ENCODE measurements around the gene PSD4. TPM values are rescaled to one million over a fixed set of nuclear protein-coding genes. Genes with fewer than 3 reads are reported as not detected.

Gene PSD4
- polyA plus RNA-seq, 4 donors: 24.7 to 39.2 (median 32.7) TPM

GRCh38 chr2:113197347-113198047, 23.7 kb downstream of the PSD4 start:
- H3K4me3 ChIP-seq (ENCODE audit: low read depth in 1 of 3, low read length in 3 of 3): no peak overlapping the region
- no peaks in the 10 kb centered on the region for H3K27me3 ChIP-seq (ENCODE audit: control insufficient read depth in 3 of 3, insufficient read depth in 3 of 3, low read length in 3 of 3)
- WGBS, 3 donors: 89 to 92% (median 91%) methylated on average over 15 to 17 of the region's 17 CpGs
- no peaks in the 10 kb centered on the region for H3K9me3 ChIP-seq (ENCODE audit: control insufficient read depth in 2 of 2, insufficient read depth in 1 of 2, low read depth in 1 of 2, low read length in 1 of 2)
- H3K27ac ChIP-seq (ENCODE audit: low read depth in 1 of 3, low read length in 2 of 3): peak overlapping the region in 1 of 3 donors; percentile 94
- peaks cover 5 to 61% (median 5%) of the 10 kb centered on the region in 3 donors for H3K36me3 ChIP-seq (ENCODE audit: control insufficient read depth in 3 of 3, insufficient read depth in 2 of 3, low read depth in 1 of 3, low read length in 3 of 3)
- DNase-seq (no peak), FAIRE-seq (no peak)
- H3K4me1 ChIP-seq (ENCODE audit: control insufficient read depth in 3 of 3, insufficient read depth in 2 of 3, low read depth in 1 of 3, low read length in 2 of 3): peaks cover 0 to 18% (median 0%) of the 10 kb centered on the region in 3 donors

GRCh38 chr2:113198048-113198789, 24.4 kb downstream of the PSD4 start:
- Histone ChIP-seq H3K9me3 (ENCODE audit: control insufficient read depth in 2 of 2, insufficient read depth in 1 of 2, low read depth in 1 of 2, low read length in 1 of 2) (no peaks in the 10 kb centered on the region), H3K4me3 (ENCODE audit: low read depth in 1 of 3, low read length in 3 of 3) (peak overlapping the region in 2 of 3 donors; percentile 56 to 59), H3K27ac (ENCODE audit: low read depth in 1 of 3, low read length in 2 of 3) (peak overlapping the region; percentile 92 to 95 (median 94)), H3K36me3 (ENCODE audit: control insufficient read depth in 3 of 3, insufficient read depth in 2 of 3, low read depth in 1 of 3, low read length in 3 of 3) (peaks cover 5 to 60% (median 5%) of the 10 kb centered on the region in 3 donors), H3K27me3 (ENCODE audit: control insufficient read depth in 3 of 3, insufficient read depth in 3 of 3, low read length in 3 of 3) (no peaks in the 10 kb centered on the region), H3K4me1 (ENCODE audit: control insufficient read depth in 3 of 3, insufficient read depth in 2 of 3, low read depth in 1 of 3, low read length in 2 of 3) (peaks cover 0 to 18% (median 0%) of the 10 kb centered on the region in 3 donors)
- FAIRE-seq: no peak
- no peak for DNase-seq
- 38 to 58% (median 50%) methylated on average over 31 to 32 of the region's 32 CpGs for WGBS, 3 donors

- H3K36me3 ChIP-seq (ENCODE audit: control insufficient read depth in 3 of 3, insufficient read depth in 2 of 3, low read depth in 1 of 3, low read length in 3 of 3): peaks cover 5 to 56% (median 5%) of the 10 kb centered on the region in 3 donors
- peak overlapping the region; percentile 92 to 95 (median 94) for H3K27ac ChIP-seq (ENCODE audit: low read depth in 1 of 3, low read length in 2 of 3)
- WGBS, 3 donors: 8 to 16% (median 14%) methylated on average over 30 to 79 of the region's 79 CpGs
- peak; percentile 83 to 95 for DNase-seq
- H3K4me3 ChIP-seq (ENCODE audit: low read depth in 1 of 3, low read length in 3 of 3): peak overlapping the region; percentile 26 to 59 (median 56)
- H3K27me3 ChIP-seq (ENCODE audit: control insufficient read depth in 3 of 3, insufficient read depth in 3 of 3, low read length in 3 of 3): no peaks in the 10 kb centered on the region
- H3K9me3 ChIP-seq (ENCODE audit: control insufficient read depth in 2 of 2, insufficient read depth in 1 of 2, low read depth in 1 of 2, low read length in 1 of 2): no peaks in the 10 kb centered on the region
- peaks cover 0 to 18% (median 0%) of the 10 kb centered on the region in 3 donors for H3K4me1 ChIP-seq (ENCODE audit: control insufficient read depth in 3 of 3, insufficient read depth in 2 of 3, low read depth in 1 of 3, low read length in 2 of 3)
- no peak for FAIRE-seq
These were observed 25.2 kb downstream of the PSD4 start for GRCh38 chr2:113198790-113199612.

GRCh38 chr2:113200236-113200635, 26.5 kb downstream of the PSD4 start:
- Histone ChIP-seq H3K27me3 (ENCODE audit: control insufficient read depth in 3 of 3, insufficient read depth in 3 of 3, low read length in 3 of 3) (no peaks in the 10 kb centered on the region), H3K9me3 (ENCODE audit: control insufficient read depth in 2 of 2, insufficient read depth in 1 of 2, low read depth in 1 of 2, low read length in 1 of 2) (no peaks in the 10 kb centered on the region), H3K36me3 (ENCODE audit: control insufficient read depth in 3 of 3, insufficient read depth in 2 of 3, low read depth in 1 of 3, low read length in 3 of 3) (peaks cover 0 to 60% (median 5%) of the 10 kb centered on the region in 3 donors), H3K4me3 (ENCODE audit: low read depth in 1 of 3, low read length in 3 of 3) (peak overlapping the region in 1 of 3 donors; percentile 19), H3K27ac (ENCODE audit: low read depth in 1 of 3, low read length in 2 of 3) (no peak overlapping the region), H3K4me1 (ENCODE audit: control insufficient read depth in 3 of 3, insufficient read depth in 2 of 3, low read depth in 1 of 3, low read length in 2 of 3) (peaks cover 0 to 18% (median 0%) of the 10 kb centered on the region in 3 donors)
- 72 to 86% (median 81%) methylated on average over 4 of the region's 4 CpGs for WGBS, 3 donors
- FAIRE-seq (no peak), DNase-seq (no peak)

GRCh38 chr2:113200736-113201490, 27.1 kb downstream of the PSD4 start:
- FAIRE-seq (no peak), DNase-seq (no peak)
- Histone ChIP-seq H3K9me3 (ENCODE audit: control insufficient read depth in 2 of 2, insufficient read depth in 1 of 2, low read depth in 1 of 2, low read length in 1 of 2) (no peaks in the 10 kb centered on the region), H3K27me3 (ENCODE audit: control insufficient read depth in 3 of 3, insufficient read depth in 3 of 3, low read length in 3 of 3) (no peaks in the 10 kb centered on the region), H3K36me3 (ENCODE audit: control insufficient read depth in 3 of 3, insufficient read depth in 2 of 3, low read depth in 1 of 3, low read length in 3 of 3) (peaks cover 0 to 54% (median 5%) of the 10 kb centered on the region in 3 donors), H3K4me1 (ENCODE audit: control insufficient read depth in 3 of 3, insufficient read depth in 2 of 3, low read depth in 1 of 3, low read length in 2 of 3) (peaks cover 0 to 18% (median 0%) of the 10 kb centered on the region in 3 donors), H3K4me3 (ENCODE audit: low read depth in 1 of 3, low read length in 3 of 3) (no peak overlapping the region), H3K27ac (ENCODE audit: low read depth in 1 of 3, low read length in 2 of 3) (no peak overlapping the region)
- 80 to 90% (median 87%) methylated on average over 17 of the region's 17 CpGs for WGBS, 3 donors

- Histone ChIP-seq H3K27ac (ENCODE audit: low read depth in 1 of 3, low read length in 2 of 3) (peak overlapping the region in 1 of 3 donors; percentile 46), H3K9me3 (ENCODE audit: control insufficient read depth in 2 of 2, insufficient read depth in 1 of 2, low read depth in 1 of 2, low read length in 1 of 2) (no peaks in the 10 kb centered on the region), H3K27me3 (ENCODE audit: control insufficient read depth in 3 of 3, insufficient read depth in 3 of 3, low read length in 3 of 3) (no peaks in the 10 kb centered on the region), H3K4me3 (ENCODE audit: low read depth in 1 of 3, low read length in 3 of 3) (no peak overlapping the region), H3K4me1 (ENCODE audit: control insufficient read depth in 3 of 3, insufficient read depth in 2 of 3, low read depth in 1 of 3, low read length in 2 of 3) (peaks cover 0 to 20% (median 0%) of the 10 kb centered on the region in 3 donors), H3K36me3 (ENCODE audit: control insufficient read depth in 3 of 3, insufficient read depth in 2 of 3, low read depth in 1 of 3, low read length in 3 of 3) (peaks cover 0 to 50% (median under 1%) of the 10 kb centered on the region in 3 donors)
- DNase-seq (no peak), FAIRE-seq (no peak)
- whole genome bisulfite sequencing, 3 donors: 45 to 70% (median 62%) methylated on average over 8 of the region's 8 CpGs
These were observed 27.9 kb downstream of the PSD4 start for GRCh38 chr2:113201496-113202304.

All from small intestine (tissue), 7 donors.